Fibroblast of lung (primary cell): ENCODE results near the gene NEO1. TPM values are rescaled to one million over a fixed set of nuclear protein-coding genes. Genes with fewer than 3 reads are reported as not detected.

ENCODE experiments used
- DNase-seq, 2 donors: peaks; one replicate each; pipeline versions ENCODE4 v3.0.0 to v3.0.0-alpha.2; 2010; ENCODE audit warnings: low read depth in 2 of 2
- H2AFZ ChIP-seq: 2 replicates; pipeline ENCODE4 v1.5.1; 2012; ENCODE audit warnings: low read length, control low read depth, inconsistent platforms
- H3K27ac ChIP-seq: 2 replicates; pipeline ENCODE4 v1.5.1; 2011; ENCODE audit warnings: low read length, control low read depth; ENCODE audit not compliant: insufficient read depth
- H3K27me3 ChIP-seq: 2 replicates; pipeline ENCODE4 v1.5.1; 2011; ENCODE audit warnings: mild to moderate bottlenecking, low read length; ENCODE audit not compliant: control insufficient read depth, insufficient read depth
- H3K36me3 ChIP-seq: 2 replicates; pipeline ENCODE4 v1.5.1; 2011; ENCODE audit warnings: low read length; ENCODE audit not compliant: control insufficient read depth, insufficient read depth
- H3K4me1 ChIP-seq: 2 replicates; pipeline ENCODE4 v1.5.1; 2011; ENCODE audit warnings: low read length; ENCODE audit not compliant: control insufficient read depth, insufficient read depth; ENCODE audit errors: extremely low read depth
- H3K4me2 ChIP-seq: 2 replicates; pipeline ENCODE4 v1.5.1; 2011; ENCODE audit warnings: low read length, control low read depth; ENCODE audit not compliant: insufficient read depth; ENCODE audit errors: extremely low read depth
- H3K4me3 ChIP-seq, 4 experiments: fragments of 200-600 bp in 1 of 4; sonication (generic) in 1 of 4; replicated peaks in 1 of 4; 2 replicates each; pipeline ENCODE4 v1.5.1; 2011 to 2016; ENCODE audit warnings: low read length in 4 of 4, low read depth in 3 of 4, mild to moderate bottlenecking in 3 of 4, control low read depth in 2 of 4, inconsistent platforms in 1 of 4, mixed read lengths in 1 of 4; ENCODE audit not compliant: insufficient read depth in 1 of 4; ENCODE audit errors: control extremely low read depth in 1 of 4
- H3K79me2 ChIP-seq: 2 replicates; pipeline ENCODE4 v1.5.1; 2012; ENCODE audit warnings: mild to moderate bottlenecking, low read length, inconsistent platforms; ENCODE audit not compliant: control insufficient read depth, insufficient read depth
- H3K9ac ChIP-seq: 2 replicates; pipeline ENCODE4 v1.5.1; 2011; ENCODE audit warnings: mild to moderate bottlenecking, low read length, control low read depth; ENCODE audit not compliant: insufficient read depth
- H3K9me3 ChIP-seq: 2 replicates; pipeline ENCODE4 v1.5.1; 2012; ENCODE audit warnings: low read depth, low read length; ENCODE audit not compliant: control insufficient read depth, insufficient read depth
- H4K20me1 ChIP-seq: 2 replicates; pipeline ENCODE4 v1.5.1; 2011; ENCODE audit warnings: low read length; ENCODE audit not compliant: control insufficient read depth, insufficient read depth; ENCODE audit errors: extremely low read depth
- EZH2 ChIP-seq: IDR thresholded peaks from 2 replicates; pipeline ENCODE4 v1.5.1; 2012; ENCODE audit warnings: low read length, control low read depth, mild to moderate bottlenecking; ENCODE audit errors: missing control alignments
- polyA plus RNA-seq, 2 donors: library from polyadenylated mRNA; depleted of rRNA in 1 of 2; stranded (reverse) in 1 of 2; unstranded in 1 of 2; fragments of >200 nt; gene quantifications; 2 replicates each; pipeline ENCODE4 v1.2.1, GENCODE V29; 2011 to 2012; ENCODE audit warnings: missing spikeins in 1 of 2
- total RNA-seq: library from RNA; depleted of rRNA; stranded (reverse); fragments of >200 nt; gene quantifications from 2 replicates; pipeline ENCODE4 v1.2.1, GENCODE V29; 2014
- TF ChIP-seq, protein P1 (sequence below), 2 donors: IDR thresholded peaks in 1 of 2; conservative IDR thresholded peaks in 1 of 2; 1 replicate in 1 of 2; 2 replicates in 1 of 2; pipeline ENCODE4 v1.5.1; 2011 to 2012; ENCODE audit warnings: low read length in 2 of 2, control low read depth in 1 of 2, inconsistent platforms in 1 of 2, low read depth in 1 of 2, mild to moderate bottlenecking in 1 of 2

The NEO1 gene
- total and polyA plus RNA-seq, 2 donors (not counting 1 experiment from before 2014, with no cell fraction given), result 6.2 to 19.3 TPM

DNA sequence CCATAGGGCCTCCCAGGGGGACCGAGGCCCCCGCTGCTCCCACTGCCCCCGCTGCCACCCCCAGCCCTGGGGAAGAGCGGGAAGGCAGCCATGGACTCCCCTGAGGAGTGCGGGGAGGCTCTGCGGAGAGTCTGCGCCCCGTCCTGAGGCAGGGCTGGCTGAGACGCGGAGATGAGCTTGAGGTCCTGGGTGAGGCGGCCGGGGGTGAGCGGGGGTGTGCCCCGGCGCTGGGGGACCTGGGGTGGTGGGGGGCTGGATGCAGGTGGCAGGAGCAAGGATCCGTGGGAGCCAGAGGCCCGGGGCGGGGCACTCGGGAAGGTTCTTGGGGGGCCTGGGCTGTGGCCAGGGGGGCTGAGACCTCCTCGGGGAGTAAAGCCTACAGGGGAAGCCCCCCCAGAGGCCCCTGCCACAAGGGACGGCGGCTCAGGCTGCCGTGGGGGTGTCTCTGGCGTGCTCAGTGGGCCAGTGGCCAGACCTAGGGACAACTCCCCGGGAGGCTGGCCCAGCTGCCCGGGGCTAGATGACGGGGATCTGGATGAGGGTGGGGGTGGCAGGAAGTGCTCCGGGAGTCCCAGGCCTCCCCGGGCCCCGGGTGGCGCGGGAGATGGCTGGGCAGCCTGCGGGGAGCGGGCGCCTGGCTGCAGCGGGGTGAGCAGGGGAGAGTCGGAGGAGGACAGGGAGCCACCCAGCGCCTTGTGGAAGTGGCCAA, 270.6 kb downstream of the NEO1 start:
- H3K9ac ChIP-seq, result no peak overlapping the region
- peaks cover under 1% of the 10 kb centered on the region for H3K27me3 ChIP-seq
- H3K4me1 ChIP-seq, result no peaks in the 10 kb centered on the region
- H3K27ac ChIP-seq, result no peak overlapping the region
- H2AFZ ChIP-seq, result no peak overlapping the region
- H3K36me3 ChIP-seq, result no peaks in the 10 kb centered on the region
- no peaks in the 10 kb centered on the region for H4K20me1 ChIP-seq
- no peak for DNase-seq
- no peaks in the 10 kb centered on the region for H3K9me3 ChIP-seq
- H3K79me2 ChIP-seq, result no peaks in the 10 kb centered on the region
- TF ChIP-seq EZH2, result no peak
- TF ChIP-seq, protein P1, sequence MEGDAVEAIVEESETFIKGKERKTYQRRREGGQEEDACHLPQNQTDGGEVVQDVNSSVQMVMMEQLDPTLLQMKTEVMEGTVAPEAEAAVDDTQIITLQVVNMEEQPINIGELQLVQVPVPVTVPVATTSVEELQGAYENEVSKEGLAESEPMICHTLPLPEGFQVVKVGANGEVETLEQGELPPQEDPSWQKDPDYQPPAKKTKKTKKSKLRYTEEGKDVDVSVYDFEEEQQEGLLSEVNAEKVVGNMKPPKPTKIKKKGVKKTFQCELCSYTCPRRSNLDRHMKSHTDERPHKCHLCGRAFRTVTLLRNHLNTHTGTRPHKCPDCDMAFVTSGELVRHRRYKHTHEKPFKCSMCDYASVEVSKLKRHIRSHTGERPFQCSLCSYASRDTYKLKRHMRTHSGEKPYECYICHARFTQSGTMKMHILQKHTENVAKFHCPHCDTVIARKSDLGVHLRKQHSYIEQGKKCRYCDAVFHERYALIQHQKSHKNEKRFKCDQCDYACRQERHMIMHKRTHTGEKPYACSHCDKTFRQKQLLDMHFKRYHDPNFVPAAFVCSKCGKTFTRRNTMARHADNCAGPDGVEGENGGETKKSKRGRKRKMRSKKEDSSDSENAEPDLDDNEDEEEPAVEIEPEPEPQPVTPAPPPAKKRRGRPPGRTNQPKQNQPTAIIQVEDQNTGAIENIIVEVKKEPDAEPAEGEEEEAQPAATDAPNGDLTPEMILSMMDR (conservative IDR thresholded peaks at IDR 0.05 in 1 of 2, IDR thresholded peaks at IDR 0.05 in 1 of 2; ENCODE audit: low read depth in 1 of 2, low read length in 2 of 2), result no peak
- no peak overlapping the region for H3K4me2 ChIP-seq
- H3K4me3 ChIP-seq, result no peak overlapping the region

DNA sequence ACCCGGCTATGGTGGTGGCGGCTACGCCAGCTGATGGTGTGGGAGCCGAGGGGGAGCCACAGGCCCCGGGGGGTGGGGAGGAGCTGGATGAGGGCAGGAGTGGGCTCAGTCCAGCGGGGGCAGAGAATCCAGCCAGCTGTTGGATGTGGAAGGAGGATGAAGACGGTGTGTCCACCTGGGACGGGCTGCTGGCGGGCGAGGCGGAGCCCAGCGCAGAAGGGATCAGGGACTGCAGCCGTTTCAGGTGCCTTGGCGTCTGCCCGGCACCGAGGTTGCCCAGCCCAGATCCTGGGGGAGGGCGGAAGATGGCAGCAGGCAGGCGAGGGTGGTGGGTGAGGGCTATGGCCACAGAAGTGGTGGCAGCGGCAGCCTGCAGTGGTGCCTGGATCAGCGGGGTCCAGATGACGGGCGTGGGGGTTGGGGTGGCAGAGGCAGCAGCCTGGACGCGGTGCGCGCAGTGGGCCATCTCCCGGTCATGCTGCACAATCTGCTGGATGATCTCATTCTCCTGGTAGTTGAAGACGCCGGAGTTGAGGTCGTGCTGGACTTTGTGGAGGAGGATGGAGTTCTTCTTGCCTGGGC, 271.2 kb downstream of the NEO1 start:
- Histone ChIP-seq H3K4me3 (no peak overlapping the region), H3K4me2 (no peak overlapping the region), H4K20me1 (no peaks in the 10 kb centered on the region), H3K79me2 (no peaks in the 10 kb centered on the region), H3K27me3 (no peaks in the 10 kb centered on the region), H3K9me3 (no peaks in the 10 kb centered on the region), H3K9ac (no peak overlapping the region), H2AFZ (no peak overlapping the region), H3K36me3 (no peaks in the 10 kb centered on the region), H3K4me1 (no peaks in the 10 kb centered on the region), H3K27ac (no peak overlapping the region)
- DNase-seq, result no peak
- TF ChIP-seq, protein P1 (conservative IDR thresholded peaks at IDR 0.05 in 1 of 2, IDR thresholded peaks at IDR 0.05 in 1 of 2; ENCODE audit: low read depth in 1 of 2, low read length in 2 of 2), result no peak
- TF ChIP-seq EZH2, result no peak

DNA sequence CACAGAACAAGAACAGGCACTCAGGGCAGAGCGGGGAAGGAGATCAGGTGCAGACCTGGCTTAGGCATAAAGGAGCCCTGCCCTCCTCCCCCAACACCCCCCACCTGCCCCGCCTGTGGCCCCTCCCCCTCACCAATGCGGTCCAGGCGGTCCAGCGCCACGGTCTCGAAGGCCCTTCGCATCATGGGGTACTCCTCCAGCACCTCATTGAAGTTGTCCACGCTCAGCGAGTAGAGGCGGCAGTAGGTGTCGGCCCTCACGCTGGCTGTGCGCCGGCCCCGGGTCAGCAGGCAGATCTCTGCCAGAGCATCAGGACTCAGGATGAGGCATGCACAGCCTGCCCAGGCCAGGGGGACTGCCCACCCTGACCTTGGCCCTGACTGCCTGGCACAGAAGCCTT, 271.7 kb downstream of the NEO1 start:
- Histone ChIP-seq H3K9ac (no peak overlapping the region), H3K4me2 (no peak overlapping the region), H3K4me1 (no peaks in the 10 kb centered on the region), H3K36me3 (no peaks in the 10 kb centered on the region), H3K9me3 (no peaks in the 10 kb centered on the region), H2AFZ (no peak overlapping the region), H3K79me2 (no peaks in the 10 kb centered on the region), H4K20me1 (no peaks in the 10 kb centered on the region), H3K27ac (no peak overlapping the region), H3K4me3 (no peak overlapping the region), H3K27me3 (no peaks in the 10 kb centered on the region)
- TF ChIP-seq, protein P1 (conservative IDR thresholded peaks at IDR 0.05 in 1 of 2, IDR thresholded peaks at IDR 0.05 in 1 of 2; ENCODE audit: low read depth in 1 of 2, low read length in 2 of 2), result no peak
- no peak for TF ChIP-seq EZH2
- no peak for DNase-seq
